KMS-11 (cell line): ENCODE data around the gene SMURF1.
"Not testable (repeated sequence)": the region's sequence is repeated elsewhere in the genome, so short reads cannot be mapped to it uniquely, and the experiment has no call there.

Experiments
- H2AFZ ChIP-seq: fragments of 200-600 bp; sonication (generic); 2 replicates; pipeline ENCODE4 v1.6.1; 2016; ENCODE audit warnings: antibody characterized with exemption, mixed run types, low read depth
- H3K27ac ChIP-seq: fragments of 200-600 bp; sonication (generic); 2 replicates; pipeline ENCODE4 v1.6.1; 2016; ENCODE audit warnings: mild to moderate bottlenecking, mixed run types
- H3K27me3 ChIP-seq: fragments of 200-600 bp; sonication (generic); 2 replicates; pipeline ENCODE4 v1.6.1; 2017; ENCODE audit warnings: mild to moderate bottlenecking, low read depth, mixed run types, moderate library complexity; ENCODE audit not compliant: insufficient read depth
- H3K36me3 ChIP-seq: fragments of 200-600 bp; sonication (generic); 2 replicates; pipeline ENCODE4 v1.6.1; 2017; ENCODE audit warnings: mild to moderate bottlenecking, mixed run types; ENCODE audit not compliant: insufficient read depth
- H3K4me1 ChIP-seq: fragments of 200-600 bp; sonication (generic); 2 replicates; pipeline ENCODE4 v1.6.1; 2016; ENCODE audit warnings: mild to moderate bottlenecking, low read depth, mixed run types; ENCODE audit not compliant: poor library complexity, severe bottlenecking
- H3K4me2 ChIP-seq: fragments of 200-600 bp; sonication (generic); 2 replicates; pipeline ENCODE4 v1.7.0; 2016; ENCODE audit warnings: mild to moderate bottlenecking, mixed run types
- H3K4me3 ChIP-seq: fragments of 200-600 bp; sonication (generic); IDR thresholded peaks from 2 replicates; pipeline ENCODE4 v1.6.1; 2017; ENCODE audit warnings: low read depth, low read length, mixed read lengths; ENCODE audit not compliant: insufficient read depth
- H3K79me2 ChIP-seq: fragments of 200-600 bp; sonication (generic); 2 replicates; pipeline ENCODE4 v1.6.1; 2016; ENCODE audit warnings: low read depth, mixed run types; ENCODE audit not compliant: insufficient read depth
- H3K9ac ChIP-seq: fragments of 200-600 bp; sonication (generic); 2 replicates; pipeline ENCODE4 v1.6.1; 2016; ENCODE audit warnings: mild to moderate bottlenecking, mixed run types
- H4K20me1 ChIP-seq: fragments of 200-600 bp; sonication (generic); 2 replicates; pipeline ENCODE4 v1.6.1; 2016; ENCODE audit warnings: mild to moderate bottlenecking, mixed run types; ENCODE audit not compliant: insufficient read depth
- TF ChIP-seq, protein P1 (sequence below): fragments of 200-600 bp; sonication (generic); conservative IDR thresholded peaks from 2 replicates; pipeline ENCODE4 v1.6.1; 2017; ENCODE audit warnings: low read depth, mild to moderate bottlenecking, antibody characterized with exemption, low read length, moderate library complexity, mixed read lengths

Gene SMURF1

DNA sequence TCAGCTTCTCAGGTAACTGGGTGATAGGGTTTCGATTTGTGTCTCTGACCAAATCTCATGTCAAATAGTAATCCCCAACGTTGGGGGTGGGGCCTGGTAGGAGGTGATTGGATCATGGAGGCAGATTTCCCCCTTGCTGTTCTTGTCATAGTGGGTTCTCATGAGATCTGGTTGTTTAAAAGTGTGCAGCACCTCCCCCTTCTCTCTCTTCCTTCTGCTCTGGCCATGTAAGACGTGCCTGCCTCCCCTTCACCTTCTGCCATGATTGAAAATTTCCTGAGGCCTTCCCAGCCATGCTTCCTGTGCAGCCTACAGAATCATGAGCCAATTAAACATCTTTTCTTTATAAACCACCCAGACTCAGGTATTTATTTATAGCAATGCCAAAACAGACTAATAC is 21.9 kb upstream of the SMURF1 start:
- H3K4me3 ChIP-seq = no peak overlapping the region
- H3K4me2 ChIP-seq = no peak overlapping the region
- no peaks in the 10 kb centered on the region for H3K79me2 ChIP-seq
- H4K20me1 ChIP-seq = no peaks in the 10 kb centered on the region
- no peaks in the 10 kb centered on the region for H3K36me3 ChIP-seq
- TF ChIP-seq, protein P1, sequence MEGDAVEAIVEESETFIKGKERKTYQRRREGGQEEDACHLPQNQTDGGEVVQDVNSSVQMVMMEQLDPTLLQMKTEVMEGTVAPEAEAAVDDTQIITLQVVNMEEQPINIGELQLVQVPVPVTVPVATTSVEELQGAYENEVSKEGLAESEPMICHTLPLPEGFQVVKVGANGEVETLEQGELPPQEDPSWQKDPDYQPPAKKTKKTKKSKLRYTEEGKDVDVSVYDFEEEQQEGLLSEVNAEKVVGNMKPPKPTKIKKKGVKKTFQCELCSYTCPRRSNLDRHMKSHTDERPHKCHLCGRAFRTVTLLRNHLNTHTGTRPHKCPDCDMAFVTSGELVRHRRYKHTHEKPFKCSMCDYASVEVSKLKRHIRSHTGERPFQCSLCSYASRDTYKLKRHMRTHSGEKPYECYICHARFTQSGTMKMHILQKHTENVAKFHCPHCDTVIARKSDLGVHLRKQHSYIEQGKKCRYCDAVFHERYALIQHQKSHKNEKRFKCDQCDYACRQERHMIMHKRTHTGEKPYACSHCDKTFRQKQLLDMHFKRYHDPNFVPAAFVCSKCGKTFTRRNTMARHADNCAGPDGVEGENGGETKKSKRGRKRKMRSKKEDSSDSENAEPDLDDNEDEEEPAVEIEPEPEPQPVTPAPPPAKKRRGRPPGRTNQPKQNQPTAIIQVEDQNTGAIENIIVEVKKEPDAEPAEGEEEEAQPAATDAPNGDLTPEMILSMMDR = no peak
- no peak overlapping the region for H3K27ac ChIP-seq
- H2AFZ ChIP-seq = no peak overlapping the region
- no peaks in the 10 kb centered on the region for H3K27me3 ChIP-seq
- H3K9ac ChIP-seq = no peak overlapping the region
- H3K4me1 ChIP-seq = no peaks in the 10 kb centered on the region

DNA sequence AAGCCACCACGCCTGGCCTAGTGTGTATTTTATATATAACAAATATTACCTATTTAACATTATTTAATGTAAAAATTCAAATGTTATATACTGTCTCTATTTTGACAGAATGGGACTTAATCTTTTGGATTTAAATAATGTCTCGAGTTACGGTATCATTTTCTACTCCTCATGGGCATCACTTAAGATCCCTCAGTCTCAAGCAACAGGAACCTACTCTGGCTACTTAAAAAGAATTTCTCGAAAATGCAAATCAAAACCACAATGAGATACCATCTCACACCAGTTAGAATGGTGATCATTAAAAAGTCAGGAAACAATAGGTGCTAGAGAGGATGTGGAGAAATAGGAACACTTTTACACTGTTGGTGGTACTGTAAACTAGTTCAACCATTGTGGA is 19.8 kb upstream of the SMURF1 start:
- H3K36me3 ChIP-seq, H3K4me2 ChIP-seq, H2AFZ ChIP-seq, H3K9ac ChIP-seq, H3K4me3 ChIP-seq, H3K79me2 ChIP-seq, H3K27me3 ChIP-seq, H3K27ac ChIP-seq, H3K4me1 ChIP-seq, H4K20me1 ChIP-seq: not testable (repeated sequence)

DNA sequence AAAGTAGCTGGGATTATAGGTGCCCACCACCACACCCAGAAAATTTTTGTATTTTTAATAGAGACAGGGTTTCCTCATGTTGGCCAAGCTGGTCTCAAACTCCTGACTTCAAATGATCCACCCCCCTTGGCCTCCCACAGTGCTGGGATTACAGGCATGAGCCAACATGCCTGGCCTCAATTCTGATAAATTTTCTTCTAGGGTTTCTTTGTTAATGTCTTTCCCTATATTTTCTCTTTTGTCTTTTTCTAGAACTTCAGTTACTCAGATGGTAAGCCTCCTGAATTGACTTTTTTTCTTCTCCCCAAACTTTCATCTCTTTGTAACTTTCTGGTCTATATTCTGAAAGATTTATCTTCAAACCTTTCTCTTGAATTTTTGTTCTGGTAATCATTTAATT is 12.7 kb upstream of the SMURF1 start:
- Histone ChIP-seq H3K4me3 (no peak overlapping the region), H3K36me3 (no peaks in the 10 kb centered on the region), H3K9ac (no peak overlapping the region), H3K27me3 (no peaks in the 10 kb centered on the region), H3K4me2 (no peak overlapping the region), H4K20me1 (no peaks in the 10 kb centered on the region), H3K27ac (no peak overlapping the region), H3K79me2 (no peaks in the 10 kb centered on the region), H3K4me1 (no peaks in the 10 kb centered on the region), H2AFZ (no peak overlapping the region)
- TF ChIP-seq, protein P1 = no peak

DNA sequence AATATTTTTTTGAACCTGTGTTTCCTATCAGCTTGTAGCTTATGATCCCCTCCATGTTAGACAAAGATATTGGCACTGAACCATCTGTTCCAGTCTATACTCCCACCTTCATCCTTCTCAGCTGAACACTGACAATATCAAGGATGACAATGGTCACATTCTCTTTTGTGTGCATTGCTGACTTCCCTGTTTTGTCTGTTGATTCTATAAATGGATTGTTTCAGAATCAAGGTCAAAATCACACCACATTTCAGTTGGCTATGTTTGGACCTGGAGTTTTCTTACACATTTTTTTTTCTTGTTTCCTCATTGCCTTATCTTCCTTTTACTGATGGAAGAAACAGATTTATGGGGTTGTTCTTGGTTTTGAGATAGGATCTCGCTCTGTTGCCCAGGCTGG is 11.3 kb upstream of the SMURF1 start:
- Histone ChIP-seq H3K4me2 (no peak overlapping the region), H2AFZ (no peak overlapping the region), H3K36me3 (no peaks in the 10 kb centered on the region), H3K4me3 (no peak overlapping the region), H4K20me1 (no peaks in the 10 kb centered on the region), H3K9ac (no peak overlapping the region), H3K4me1 (no peaks in the 10 kb centered on the region), H3K27me3 (no peaks in the 10 kb centered on the region), H3K27ac (no peak overlapping the region), H3K79me2 (no peaks in the 10 kb centered on the region)
- TF ChIP-seq, protein P1 = no peak

- Histone ChIP-seq H3K27ac (no peak overlapping the region), H3K4me3 (no peak overlapping the region), H3K9ac (no peak overlapping the region), H3K27me3 (no peaks in the 10 kb centered on the region), H3K79me2 (peaks cover 4% of the 10 kb centered on the region), H3K4me2 (no peak overlapping the region), H3K36me3 (no peaks in the 10 kb centered on the region), H3K4me1 (peaks cover 14% of the 10 kb centered on the region), H2AFZ (no peak overlapping the region), H4K20me1 (no peaks in the 10 kb centered on the region)
- TF ChIP-seq, protein P1 = no peak
These were observed 3.1 kb upstream of the SMURF1 start for GRCh38 chr7:99146979-99147378.
